Endodermal cell (in vitro differentiated cells): Measurements from ENCODE around the gene SLC38A10. TPM values are rescaled to one million over a fixed set of nuclear protein-coding genes. Genes with fewer than 3 reads are reported as not detected.

Source experiments
- DNase-seq: peaks from one replicate; pipeline ENCODE4 v3.0.0-alpha.2; 2017
- H3K27ac ChIP-seq: 2 replicates; pipeline ENCODE4 v1.5.1; 2013; ENCODE audit warnings: mild to moderate bottlenecking, low read depth, low read length, moderate library complexity
- H3K27me3 ChIP-seq: 2 replicates; pipeline ENCODE4 v1.6.1; 2013; ENCODE audit warnings: mild to moderate bottlenecking, low read length, moderate library complexity; ENCODE audit not compliant: insufficient read depth, control insufficient read depth, poor library complexity, severe bottlenecking
- H3K36me3 ChIP-seq: 2 replicates; pipeline ENCODE4 v1.7.0; 2013; ENCODE audit warnings: mild to moderate bottlenecking, low read length, moderate library complexity; ENCODE audit not compliant: control insufficient read depth, insufficient read depth
- H3K4me1 ChIP-seq: one replicate; pipeline ENCODE4 v1.7.0; 2013; ENCODE audit warnings: low read length; ENCODE audit not compliant: control insufficient read depth, insufficient read depth
- H3K4me3 ChIP-seq: 2 replicates; pipeline ENCODE4 v1.5.1; 2013; ENCODE audit warnings: mild to moderate bottlenecking, low read length, moderate library complexity
- H3K9ac ChIP-seq: 2 replicates; pipeline ENCODE4 v1.6.1; 2013; ENCODE audit warnings: mild to moderate bottlenecking, low read length, moderate library complexity; ENCODE audit not compliant: poor library complexity, severe bottlenecking; ENCODE audit errors: extremely low read depth
- H3K9me3 ChIP-seq: 2 replicates; pipeline ENCODE4 v1.6.1; 2013; ENCODE audit warnings: mild to moderate bottlenecking, low read length, moderate library complexity; ENCODE audit not compliant: control insufficient read depth
- H3K27ac Mint-ChIP-seq: 2 replicates; pipeline ENCODE4 v1.8.0; 2020; ENCODE audit warnings: mixed read lengths
- H3K27me3 Mint-ChIP-seq: 2 replicates; pipeline ENCODE4 v1.8.0; 2021; ENCODE audit warnings: mild to moderate bottlenecking, mixed read lengths; ENCODE audit not compliant: insufficient read depth
- H3K36me3 Mint-ChIP-seq: 2 replicates; pipeline ENCODE4 v1.8.0; 2020; ENCODE audit warnings: low read depth, mixed read lengths
- H3K4me1 Mint-ChIP-seq: 2 replicates; pipeline ENCODE4 v1.8.0; 2020; ENCODE audit warnings: mixed read lengths
- H3K4me3 Mint-ChIP-seq: 2 replicates; pipeline ENCODE4 v1.8.0; 2020; ENCODE audit warnings: mild to moderate bottlenecking, moderate library complexity, mixed read lengths
- H3K9me3 Mint-ChIP-seq: 2 replicates; pipeline ENCODE4 v1.8.0; 2020; ENCODE audit warnings: mild to moderate bottlenecking, mixed read lengths
- CTCF ChIP-seq: fragments of 200-600 bp; sonication (generic); conservative IDR thresholded peaks from 2 replicates; pipeline ENCODE4 v1.5.0; 2021; ENCODE audit warnings: antibody characterized with exemption, mild to moderate bottlenecking
- WGBS, 2 experiments: methylation state at CpG; one replicate each; pipeline versions ENCODE4 v1.1.5 to v1.1.7; 2013; ENCODE audit warnings: missing lambda C conversion rate in 2 of 2, mixed read lengths in 1 of 2; ENCODE audit not compliant: insufficient coverage in 1 of 2, insufficient read length in 1 of 2; 5-methylcytosine and 5-hydroxymethylcytosine counted together
- total RNA-seq, 2 donors: library from RNA; stranded (reverse); fragmentation: NEBNext Ultra II Directional in 1 of 2; extraction: Animal tissue kit (Norgen Biotek cat#: 25700) in 1 of 2; gene quantifications; 2 replicates in 1 of 2; 3 replicates in 1 of 2; pipeline ENCODE4 v1.2.1, GENCODE V29; 2021

Gene SLC38A10
- total RNA-seq, 2 donors from 2014 or later: 60.2 to 90.3 TPM

GRCh38 chr17:81196505-81197408, 98.3 kb downstream of the SLC38A10 start:
- no peaks in the 10 kb centered on the region for H3K27me3 Mint-ChIP-seq
- no peak overlapping the region for H3K4me3 ChIP-seq
- no peaks in the 10 kb centered on the region for H3K27me3 ChIP-seq
- DNase-seq: no peak
- H3K27ac ChIP-seq: no peak overlapping the region
- 94 to 96% methylated on average over 19 to 45 of the region's 45 CpGs for WGBS, 2 experiments
- peaks cover 3% of the 10 kb centered on the region for H3K36me3 ChIP-seq
- no peaks in the 10 kb centered on the region for H3K9me3 ChIP-seq
- no peak for TF ChIP-seq CTCF
- H3K4me3 Mint-ChIP-seq: no peak overlapping the region
- H3K9ac ChIP-seq: no peak overlapping the region
- H3K4me1 Mint-ChIP-seq: no peaks in the 10 kb centered on the region
- no peak overlapping the region for H3K27ac Mint-ChIP-seq
- no peaks in the 10 kb centered on the region for H3K4me1 ChIP-seq
- H3K36me3 Mint-ChIP-seq: peaks cover 12% of the 10 kb centered on the region
- no peaks in the 10 kb centered on the region for H3K9me3 Mint-ChIP-seq

DNA sequence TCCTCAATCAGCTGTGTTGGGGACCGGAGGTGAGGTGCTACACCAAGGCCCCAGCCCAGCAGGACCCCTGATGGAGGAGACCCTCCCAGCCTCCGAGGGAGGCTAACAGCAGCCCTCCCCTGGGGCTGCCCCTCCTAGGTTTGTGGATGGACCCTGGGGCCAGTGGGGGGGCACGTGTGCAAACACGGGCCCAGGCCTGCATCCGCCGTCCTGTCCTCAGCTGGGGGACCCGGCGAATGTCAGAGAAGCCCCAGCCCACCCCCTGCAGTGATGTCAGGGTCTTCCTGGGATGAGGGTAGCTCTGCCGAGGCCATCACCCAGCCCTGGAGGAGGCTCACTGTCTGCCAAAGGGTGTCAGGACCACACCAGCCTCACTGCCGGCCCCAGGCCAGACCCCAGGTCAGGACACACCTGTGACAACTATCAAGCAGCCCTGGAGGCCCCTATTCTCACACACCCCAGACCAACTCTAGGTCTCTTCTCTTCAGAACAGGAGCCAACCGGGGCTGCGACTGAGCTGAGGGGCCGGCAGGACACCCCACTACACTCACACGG, 99.1 kb downstream of the SLC38A10 start:
- WGBS, 2 experiments: 94 to 95% methylated on average over 4 to 14 of the region's 14 CpGs
- Mint-ChIP-seq H3K27me3 (no peaks in the 10 kb centered on the region), H3K9me3 (no peaks in the 10 kb centered on the region), H3K27ac (no peak overlapping the region), H3K4me3 (no peak overlapping the region), H3K36me3 (peaks cover 7% of the 10 kb centered on the region), H3K4me1 (no peaks in the 10 kb centered on the region)
- Histone ChIP-seq H3K27ac (no peak overlapping the region), H3K36me3 (no peaks in the 10 kb centered on the region), H3K4me1 (no peaks in the 10 kb centered on the region), H3K9ac (no peak overlapping the region), H3K9me3 (no peaks in the 10 kb centered on the region), H3K4me3 (no peak overlapping the region), H3K27me3 (no peaks in the 10 kb centered on the region)
- no peak for TF ChIP-seq CTCF
- DNase-seq: no peak

Other genes with a start within 250 kb of the SLC38A10 start
- not detected for gene PVALEF, start 129.8 kb downstream of the SLC38A10 start, total RNA-seq
- gene AATK, start 129.1 kb downstream of the SLC38A10 start, total RNA-seq: 1 to 10 TPM; 3.3 to 4.3 TPM
- 10 to 100 TPM; 23.2 to 28.0 TPM for gene CEP131, start 72.3 kb downstream of the SLC38A10 start, total RNA-seq
- 10 to 100 TPM; 30.0 to 45.0 TPM for gene TEPSIN, start 56.3 kb downstream of the SLC38A10 start, total RNA-seq
- gene NDUFAF8, start 56.0 kb downstream of the SLC38A10 start, total RNA-seq: 10 to 100 TPM; 42.7 to 48.7 TPM
- gene BAHCC1, start 100.2 kb upstream of the SLC38A10 start, total RNA-seq: 10 to 100 TPM; 63.9 to 78.1 TPM
- 1,000 to 10,000 TPM; 4,461 to 5,616 TPM for gene ACTG1, start 217.5 kb upstream of the SLC38A10 start, total RNA-seq
- 1 to 10 TPM; 1.0 to 1.8 TPM for gene FSCN2, start 233.1 kb upstream of the SLC38A10 start, total RNA-seq